K562 (cell line): ENCODE data around the gene TTC39A. TPM values are rescaled to one million over a fixed set of nuclear protein-coding genes. Genes with fewer than 3 reads are reported as not detected.
A peak's percentile ranks its signal among the peaks of the same experiment; 100 is the strongest.

ENCODE experiments used
- ATF7 ChIP-seq: fragments of 450-650 bp; IDR thresholded peaks from 2 replicates; pipeline ENCODE4 v1.7.1; 2014; ENCODE audit warnings: mild to moderate bottlenecking, moderate library complexity
- ELF2 ChIP-seq: fragments of 250-450 bp; sonication (Bioruptor Pico); IDR thresholded peaks from 2 replicates; pipeline ENCODE4 v1.5.0; 2021; ENCODE audit warnings: mild to moderate bottlenecking
- FOS ChIP-seq: IDR thresholded peaks from 3 replicates; pipeline ENCODE4 v1.6.1; 2011; ENCODE audit not compliant: insufficient read length; ENCODE audit errors: extremely low read depth
- GABPA ChIP-seq: fragments of 200-800 bp; sonication (Bioruptor generic); conservative IDR thresholded peaks from 2 replicates; pipeline ENCODE4 v1.6.1; 2016; ENCODE audit warnings: low read depth, missing genetic modification characterization, missing compliant biosample characterization
- PTTG1 ChIP-seq: fragments of 450-650 bp; IDR thresholded peaks from 2 replicates; pipeline ENCODE4 v1.6.1; 2016; ENCODE audit warnings: low read depth, mild to moderate bottlenecking, missing genetic modification characterization, missing compliant biosample characterization
- SIRT6 ChIP-seq: IDR thresholded peaks from one replicate; pipeline ENCODE4 v1.6.1; 2012; ENCODE audit warnings: low read depth, mild to moderate bottlenecking, control low read depth, inconsistent platforms, low read length, moderate library complexity
- SMAD4 ChIP-seq: fragments of 250-450 bp; sonication (Bioruptor Pico); conservative IDR thresholded peaks from 2 replicates; pipeline ENCODE4 v1.8.0; 2021; ENCODE audit warnings: inconsistent platforms, mild to moderate bottlenecking, moderate library complexity
- TAF9B ChIP-seq: fragments of 450-650 bp; IDR thresholded peaks from 2 replicates; pipeline ENCODE4 v1.6.1; 2018; ENCODE audit warnings: mild to moderate bottlenecking; ENCODE audit not compliant: partially characterized antibody
- XRCC5 ChIP-seq: fragments of 200-400 bp; formaldehyde crosslinking; IDR thresholded peaks from 2 replicates; pipeline ENCODE4 v1.6.1; 2017; ENCODE audit warnings: low read depth, mild to moderate bottlenecking, low read length
- ZNF445 ChIP-seq: fragments of 250-450 bp; sonication (Bioruptor Pico); IDR thresholded peaks from 2 replicates; pipeline ENCODE4 v1.4.0; 2020; ENCODE audit warnings: low read depth, mild to moderate bottlenecking, moderate library complexity
- ZNF785 ChIP-seq: fragments of 250-450 bp; sonication (Bioruptor Pico); IDR thresholded peaks from 2 replicates; pipeline ENCODE4 v1.4.0; 2020; ENCODE audit warnings: mild to moderate bottlenecking
- polyA plus RNA-seq, 8 experiments: library from polyadenylated mRNA; depleted of rRNA in 4 of 8; stranded (reverse) in 5 of 8; unstranded in 3 of 8; fragments of >200 nt; fragmentation: Nextera tagmentation in 2 of 8; fragmentation: Illumina TruSeq in 1 of 8; extraction: Ambion mirVana in 2 of 8; extraction: Trizol in 1 of 8; gene quantifications; 2 replicates each; pipeline versions ENCODE4 v1.2.1 to v1.2.3, GENCODE V29; 2011 to 2014; ENCODE audit warnings: inconsistent platforms in 1 of 8, missing spikeins in 1 of 8
- total RNA-seq, 7 experiments: library from RNA; depleted of rRNA in 6 of 7; stranded (reverse); fragments of >200 nt in 6 of 7; fragmentation: Illumina TruSeq in 2 of 7; extraction: Trizol in 2 of 7; gene quantifications; 2 replicates each; pipeline versions ENCODE4 v1.2.1 to v1.2.3, GENCODE V29; 2011 to 2021; ENCODE audit warnings: low replicate concordance in 1 of 7
- TF ChIP-seq, protein P1 (sequence below): sonication (generic); formaldehyde crosslinking; IDR thresholded peaks from 2 replicates; pipeline ENCODE4 v1.8.0; 2022; ENCODE audit warnings: mild to moderate bottlenecking, missing genetic modification reagents, borderline replicate concordance
- TF ChIP-seq, protein P2 (sequence below), 2 experiments: fragments of 200-800 bp in 1 of 2; sonication (Bioruptor generic) in 1 of 2; sonication (generic) in 1 of 2; formaldehyde crosslinking in 1 of 2; IDR thresholded peaks in 1 of 2; conservative IDR thresholded peaks in 1 of 2; 2 replicates each; pipeline versions ENCODE4 v1.5.0 to v1.6.1; 2016 to 2020; ENCODE audit warnings: missing compliant biosample characterization in 1 of 2, missing genetic modification characterization in 1 of 2, missing genetic modification reagents in 1 of 2
- TF ChIP-seq, protein P3 (sequence below): sonication (generic); formaldehyde crosslinking; IDR thresholded peaks from 2 replicates; pipeline ENCODE4 v1.8.1; 2023; ENCODE audit warnings: mild to moderate bottlenecking, missing genetic modification reagents
- TF ChIP-seq, protein P4 (sequence below): fragments of 450-650 bp; formaldehyde crosslinking; IDR thresholded peaks from 2 replicates; pipeline ENCODE4 v1.4.0; 2020; ENCODE audit warnings: mild to moderate bottlenecking, moderate library complexity
- TF ChIP-seq, protein P5 (sequence below): IDR thresholded peaks from 3 replicates; pipeline ENCODE4 v1.6.1; 2011; ENCODE audit warnings: borderline replicate concordance, mild to moderate bottlenecking, moderate library complexity; ENCODE audit not compliant: insufficient read length; ENCODE audit errors: extremely low read depth

The TTC39A gene
- total and polyA plus RNA-seq, 9 of the 15 experiments (the other 6 are each of a cell fraction or from before 2014, with no cell fraction given), result 0.18 to 0.82 (median 0.35) TPM

GRCh38 chr1:51284487-51284954, 45.8 kb downstream of the TTC39A start (continued):
- TF ChIP-seq, protein P1, sequence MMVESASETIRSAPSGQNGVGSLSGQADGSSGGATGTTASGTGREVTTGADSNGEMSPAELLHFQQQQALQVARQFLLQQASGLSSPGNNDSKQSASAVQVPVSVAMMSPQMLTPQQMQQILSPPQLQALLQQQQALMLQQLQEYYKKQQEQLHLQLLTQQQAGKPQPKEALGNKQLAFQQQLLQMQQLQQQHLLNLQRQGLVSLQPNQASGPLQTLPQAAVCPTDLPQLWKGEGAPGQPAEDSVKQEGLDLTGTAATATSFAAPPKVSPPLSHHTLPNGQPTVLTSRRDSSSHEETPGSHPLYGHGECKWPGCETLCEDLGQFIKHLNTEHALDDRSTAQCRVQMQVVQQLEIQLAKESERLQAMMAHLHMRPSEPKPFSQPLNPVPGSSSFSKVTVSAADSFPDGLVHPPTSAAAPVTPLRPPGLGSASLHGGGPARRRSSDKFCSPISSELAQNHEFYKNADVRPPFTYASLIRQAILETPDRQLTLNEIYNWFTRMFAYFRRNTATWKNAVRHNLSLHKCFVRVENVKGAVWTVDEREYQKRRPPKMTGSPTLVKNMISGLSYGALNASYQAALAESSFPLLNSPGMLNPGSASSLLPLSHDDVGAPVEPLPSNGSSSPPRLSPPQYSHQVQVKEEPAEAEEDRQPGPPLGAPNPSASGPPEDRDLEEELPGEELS (CRISPR knock-in tag), result no peak
- TF ChIP-seq SIRT6 (no peak), GABPA (tag) (no peak), ATF7 (peak; percentile 93), FOS (no peak), XRCC5 (peak; percentile 49; the same call in 1 of the 2 replicates), ZNF785 (CRISPR knock-in tag) (no peak), TAF9B (no peak), PTTG1 (tag) (no peak), ELF2 (CRISPR knock-in tag) (no peak), ZNF445 (CRISPR knock-in tag) (no peak), SMAD4 (peak; percentile 86)
- TF ChIP-seq, protein P2, sequence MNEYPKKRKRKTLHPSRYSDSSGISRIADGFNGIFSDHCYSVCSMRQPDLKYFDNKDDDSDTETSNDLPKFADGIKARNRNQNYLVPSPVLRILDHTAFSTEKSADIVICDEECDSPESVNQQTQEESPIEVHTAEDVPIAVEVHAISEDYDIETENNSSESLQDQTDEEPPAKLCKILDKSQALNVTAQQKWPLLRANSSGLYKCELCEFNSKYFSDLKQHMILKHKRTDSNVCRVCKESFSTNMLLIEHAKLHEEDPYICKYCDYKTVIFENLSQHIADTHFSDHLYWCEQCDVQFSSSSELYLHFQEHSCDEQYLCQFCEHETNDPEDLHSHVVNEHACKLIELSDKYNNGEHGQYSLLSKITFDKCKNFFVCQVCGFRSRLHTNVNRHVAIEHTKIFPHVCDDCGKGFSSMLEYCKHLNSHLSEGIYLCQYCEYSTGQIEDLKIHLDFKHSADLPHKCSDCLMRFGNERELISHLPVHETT (CRISPR knock-in tag; conservative IDR thresholded peaks at IDR 0.05 in 1 of 2, IDR thresholded peaks at IDR 0.05 in 1 of 2), result peak in 1 of 2 experiments; percentile 88; a peak in 2 of 4 replicates
- TF ChIP-seq, protein P3, sequence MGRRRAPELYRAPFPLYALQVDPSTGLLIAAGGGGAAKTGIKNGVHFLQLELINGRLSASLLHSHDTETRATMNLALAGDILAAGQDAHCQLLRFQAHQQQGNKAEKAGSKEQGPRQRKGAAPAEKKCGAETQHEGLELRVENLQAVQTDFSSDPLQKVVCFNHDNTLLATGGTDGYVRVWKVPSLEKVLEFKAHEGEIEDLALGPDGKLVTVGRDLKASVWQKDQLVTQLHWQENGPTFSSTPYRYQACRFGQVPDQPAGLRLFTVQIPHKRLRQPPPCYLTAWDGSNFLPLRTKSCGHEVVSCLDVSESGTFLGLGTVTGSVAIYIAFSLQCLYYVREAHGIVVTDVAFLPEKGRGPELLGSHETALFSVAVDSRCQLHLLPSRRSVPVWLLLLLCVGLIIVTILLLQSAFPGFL (CRISPR knock-in tag), result 0 out of 2 replicates have a peak, but pooled peaks have one; percentile 38
- TF ChIP-seq, protein P4, sequence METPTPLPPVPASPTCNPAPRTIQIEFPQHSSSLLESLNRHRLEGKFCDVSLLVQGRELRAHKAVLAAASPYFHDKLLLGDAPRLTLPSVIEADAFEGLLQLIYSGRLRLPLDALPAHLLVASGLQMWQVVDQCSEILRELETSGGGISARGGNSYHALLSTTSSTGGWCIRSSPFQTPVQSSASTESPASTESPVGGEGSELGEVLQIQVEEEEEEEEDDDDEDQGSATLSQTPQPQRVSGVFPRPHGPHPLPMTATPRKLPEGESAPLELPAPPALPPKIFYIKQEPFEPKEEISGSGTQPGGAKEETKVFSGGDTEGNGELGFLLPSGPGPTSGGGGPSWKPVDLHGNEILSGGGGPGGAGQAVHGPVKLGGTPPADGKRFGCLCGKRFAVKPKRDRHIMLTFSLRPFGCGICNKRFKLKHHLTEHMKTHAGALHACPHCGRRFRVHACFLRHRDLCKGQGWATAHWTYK (CRISPR knock-in tag), result peak; percentile 48; the same call in 1 of the 2 replicates
- TF ChIP-seq, protein P5, sequence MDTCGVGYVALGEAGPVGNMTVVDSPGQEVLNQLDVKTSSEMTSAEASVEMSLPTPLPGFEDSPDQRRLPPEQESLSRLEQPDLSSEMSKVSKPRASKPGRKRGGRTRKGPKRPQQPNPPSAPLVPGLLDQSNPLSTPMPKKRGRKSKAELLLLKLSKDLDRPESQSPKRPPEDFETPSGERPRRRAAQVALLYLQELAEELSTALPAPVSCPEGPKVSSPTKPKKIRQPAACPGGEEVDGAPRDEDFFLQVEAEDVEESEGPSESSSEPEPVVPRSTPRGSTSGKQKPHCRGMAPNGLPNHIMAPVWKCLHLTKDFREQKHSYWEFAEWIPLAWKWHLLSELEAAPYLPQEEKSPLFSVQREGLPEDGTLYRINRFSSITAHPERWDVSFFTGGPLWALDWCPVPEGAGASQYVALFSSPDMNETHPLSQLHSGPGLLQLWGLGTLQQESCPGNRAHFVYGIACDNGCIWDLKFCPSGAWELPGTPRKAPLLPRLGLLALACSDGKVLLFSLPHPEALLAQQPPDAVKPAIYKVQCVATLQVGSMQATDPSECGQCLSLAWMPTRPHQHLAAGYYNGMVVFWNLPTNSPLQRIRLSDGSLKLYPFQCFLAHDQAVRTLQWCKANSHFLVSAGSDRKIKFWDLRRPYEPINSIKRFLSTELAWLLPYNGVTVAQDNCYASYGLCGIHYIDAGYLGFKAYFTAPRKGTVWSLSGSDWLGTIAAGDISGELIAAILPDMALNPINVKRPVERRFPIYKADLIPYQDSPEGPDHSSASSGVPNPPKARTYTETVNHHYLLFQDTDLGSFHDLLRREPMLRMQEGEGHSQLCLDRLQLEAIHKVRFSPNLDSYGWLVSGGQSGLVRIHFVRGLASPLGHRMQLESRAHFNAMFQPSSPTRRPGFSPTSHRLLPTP, result no peak
